Keratinocyte (primary cell): ENCODE data around the gene ACOX2. TPM values are rescaled to one million over a fixed set of nuclear protein-coding genes. Genes with fewer than 3 reads are reported as not detected.
A peak's percentile ranks its signal among the peaks of the same experiment; 100 is the strongest.

Experiments
- DNase-seq: peaks from one replicate; pipeline ENCODE4 v3.0.0-alpha.2; 2011; ENCODE audit warnings: low read depth, missing footprints, low spot score
- FAIRE-seq: peaks from 2 replicates; lab custom pipeline; 2011; peaks lifted over from hg19 to GRCh38; lab: Jason Lieb, UNC
- H2AFZ ChIP-seq: 2 replicates; pipeline ENCODE4 v1.6.0; 2012; ENCODE audit warnings: low read length, control low read depth, inconsistent platforms; ENCODE audit not compliant: control insufficient read depth
- H3K27ac ChIP-seq: 2 replicates; pipeline ENCODE4 v1.5.1; 2011; ENCODE audit warnings: low read length; ENCODE audit not compliant: control insufficient read depth, insufficient read depth
- H3K27me3 ChIP-seq: 3 replicates; pipeline ENCODE4 v1.6.0; 2011; ENCODE audit warnings: low read length; ENCODE audit not compliant: control insufficient read depth, insufficient read depth; ENCODE audit errors: extremely low read depth
- H3K36me3 ChIP-seq, 2 experiments: 2 replicates in 1 of 2; 3 replicates in 1 of 2; pipeline ENCODE4 v1.5.1; 2011; ENCODE audit warnings: low read length in 2 of 2, mild to moderate bottlenecking in 1 of 2; ENCODE audit not compliant: control insufficient read depth in 2 of 2, insufficient read depth in 2 of 2; ENCODE audit errors: extremely low read depth in 1 of 2
- H3K4me1 ChIP-seq: 3 replicates; pipeline ENCODE4 v1.5.1; 2011; ENCODE audit warnings: low read length; ENCODE audit not compliant: control insufficient read depth, insufficient read depth; ENCODE audit errors: extremely low read depth
- H3K4me2 ChIP-seq: 3 replicates; pipeline ENCODE4 v1.6.0; 2011; ENCODE audit warnings: low read depth, low read length; ENCODE audit not compliant: control insufficient read depth, insufficient read depth; ENCODE audit errors: extremely low read depth
- H3K4me3 ChIP-seq, 3 experiments: fragments of 200-600 bp in 1 of 3; sonication (generic) in 1 of 3; 2 replicates in 2 of 3; 3 replicates in 1 of 3; pipeline ENCODE4 v1.5.1; 2011 to 2016; ENCODE audit warnings: low read length in 3 of 3, mild to moderate bottlenecking in 3 of 3, control low read depth in 2 of 3, inconsistent platforms in 1 of 3, low read depth in 1 of 3, mixed read lengths in 1 of 3, mixed run types in 1 of 3, moderate library complexity in 1 of 3; ENCODE audit not compliant: control insufficient read depth in 2 of 3, insufficient read depth in 2 of 3; ENCODE audit errors: extremely low read depth in 1 of 3
- H3K79me2 ChIP-seq: 2 replicates; pipeline ENCODE4 v1.6.0; 2012; ENCODE audit warnings: low read length; ENCODE audit not compliant: control insufficient read depth, insufficient read depth
- H3K9ac ChIP-seq: 3 replicates; pipeline ENCODE4 v1.6.0; 2011; ENCODE audit warnings: low read length; ENCODE audit not compliant: control insufficient read depth, insufficient read depth; ENCODE audit errors: extremely low read depth
- H3K9me1 ChIP-seq: 3 replicates; pipeline ENCODE4 v1.6.0; 2011; ENCODE audit warnings: low read length; ENCODE audit not compliant: control insufficient read depth, insufficient read depth; ENCODE audit errors: extremely low read depth
- H3K9me3 ChIP-seq: 2 replicates; pipeline ENCODE4 v1.5.1; 2012; ENCODE audit warnings: low read depth, low read length; ENCODE audit not compliant: control insufficient read depth
- H4K20me1 ChIP-seq: 3 replicates; pipeline ENCODE4 v1.6.0; 2011; ENCODE audit warnings: low read length; ENCODE audit not compliant: control insufficient read depth, insufficient read depth; ENCODE audit errors: extremely low read depth
- CTCF ChIP-seq, 3 experiments: IDR thresholded peaks in 1 of 3; conservative IDR thresholded peaks in 1 of 3; optimal IDR thresholded peaks in 1 of 3; 2 replicates in 2 of 3; 3 replicates in 1 of 3; pipeline versions ENCODE3 to v1.5.1; 2011; ENCODE audit warnings: low read length in 3 of 3, mild to moderate bottlenecking in 3 of 3, moderate library complexity in 2 of 3, control low read depth in 1 of 3, inconsistent platforms in 1 of 3; ENCODE audit not compliant: insufficient read depth in 2 of 3; ENCODE audit errors: extremely low read depth in 1 of 3
- EZH2 ChIP-seq: IDR thresholded peaks from one replicate; pipeline ENCODE4 v1.6.1; 2012; ENCODE audit warnings: inconsistent platforms, mild to moderate bottlenecking, low read length, moderate library complexity
- dilution Hi-C: fragments of 300-500 bp; cut with MboI; formaldehyde crosslinking; loops from one replicate; pipeline ENCODE4 v1.7.0; 2020; ENCODE audit warnings: low sequenced_read_pairs; ENCODE audit not compliant: extremely low pct_ligation_motif_present
- polyA plus RNA-seq, 5 experiments: library from polyadenylated mRNA; depleted of rRNA in 3 of 5; stranded (reverse) in 3 of 5; stranded (forward) in 1 of 5; unstranded in 1 of 5; fragments of >200 nt; gene quantifications; 1 replicate in 1 of 5; 2 replicates in 3 of 5; 3 replicates in 1 of 5; pipeline versions ENCODE4 v1.2.1 to v1.2.3, GENCODE V29; 2011 to 2012; ENCODE audit warnings: missing spikeins in 2 of 5, low read depth in 1 of 5, low replicate concordance in 1 of 5

ACOX2 gene
- polyA plus RNA-seq, 1 donor (not counting 4 experiments of a cell fraction or from before 2014, with no cell fraction given): 0.20 TPM

- H3K9ac ChIP-seq: no peak overlapping the region
- H4K20me1 ChIP-seq: no peaks in the 10 kb centered on the region
- H3K9me3 ChIP-seq: no peaks in the 10 kb centered on the region
- H3K79me2 ChIP-seq: no peaks in the 10 kb centered on the region
- FAIRE-seq (no peak), DNase-seq (no peak)
- H2AFZ ChIP-seq: no peak overlapping the region
- peaks cover 23% of the 10 kb centered on the region for H3K4me1 ChIP-seq
- TF ChIP-seq CTCF (optimal IDR thresholded peaks at IDR 0.05 in 1 of 3, IDR thresholded peaks at IDR 0.05 in 1 of 3, conservative IDR thresholded peaks at IDR 0.05 in 1 of 3; ENCODE audit: extremely low read depth in 1 of 3, insufficient read depth in 2 of 3, low read length in 3 of 3) (no peak), EZH2 (no peak)
- H3K9me1 ChIP-seq: no peaks in the 10 kb centered on the region
- dilution Hi-C loops: no loop called here
- H3K4me2 ChIP-seq: no peak overlapping the region
- H3K4me3 ChIP-seq: no peak overlapping the region
- no peak overlapping the region for H3K27ac ChIP-seq
- H3K27me3 ChIP-seq: no peaks in the 10 kb centered on the region
- H3K36me3 ChIP-seq: no peaks in the 10 kb centered on the region
Observed at GRCh38 chr3:58562498-58562897, 25.5 kb upstream of the ACOX2 start.

- FAIRE-seq (peak; percentile 79), DNase-seq (peak; percentile 68)
- Histone ChIP-seq H3K4me3 (no peak overlapping the region), H3K9ac (no peak overlapping the region), H3K4me2 (no peak overlapping the region), H3K27ac (no peak overlapping the region), H2AFZ (no peak overlapping the region), H3K9me1 (no peaks in the 10 kb centered on the region), H3K36me3 (no peaks in the 10 kb centered on the region), H3K27me3 (peaks cover 5% of the 10 kb centered on the region), H3K4me1 (peaks cover 23% of the 10 kb centered on the region), H4K20me1 (no peaks in the 10 kb centered on the region), H3K9me3 (no peaks in the 10 kb centered on the region), H3K79me2 (no peaks in the 10 kb centered on the region)
- no peak for TF ChIP-seq EZH2
- peak; percentile 9 to 66 (median 40) for TF ChIP-seq CTCF (optimal IDR thresholded peaks at IDR 0.05 in 1 of 3, IDR thresholded peaks at IDR 0.05 in 1 of 3, conservative IDR thresholded peaks at IDR 0.05 in 1 of 3; ENCODE audit: extremely low read depth in 1 of 3, insufficient read depth in 2 of 3, low read length in 3 of 3)
- dilution Hi-C loops: no loop called here
Observed at GRCh38 chr3:58560771-58561311, 23.9 kb upstream of the ACOX2 start.
